Amniotic epithelial cell (primary cell): ENCODE results near the gene ZNF212.
A peak's percentile ranks its signal among the peaks of the same experiment; 100 is the strongest.

Experiments
- DNase-seq: peaks from one replicate; pipeline ENCODE4 v3.0.0-alpha.2; 2010; ENCODE audit warnings: low read depth

The ZNF212 gene

DNA sequence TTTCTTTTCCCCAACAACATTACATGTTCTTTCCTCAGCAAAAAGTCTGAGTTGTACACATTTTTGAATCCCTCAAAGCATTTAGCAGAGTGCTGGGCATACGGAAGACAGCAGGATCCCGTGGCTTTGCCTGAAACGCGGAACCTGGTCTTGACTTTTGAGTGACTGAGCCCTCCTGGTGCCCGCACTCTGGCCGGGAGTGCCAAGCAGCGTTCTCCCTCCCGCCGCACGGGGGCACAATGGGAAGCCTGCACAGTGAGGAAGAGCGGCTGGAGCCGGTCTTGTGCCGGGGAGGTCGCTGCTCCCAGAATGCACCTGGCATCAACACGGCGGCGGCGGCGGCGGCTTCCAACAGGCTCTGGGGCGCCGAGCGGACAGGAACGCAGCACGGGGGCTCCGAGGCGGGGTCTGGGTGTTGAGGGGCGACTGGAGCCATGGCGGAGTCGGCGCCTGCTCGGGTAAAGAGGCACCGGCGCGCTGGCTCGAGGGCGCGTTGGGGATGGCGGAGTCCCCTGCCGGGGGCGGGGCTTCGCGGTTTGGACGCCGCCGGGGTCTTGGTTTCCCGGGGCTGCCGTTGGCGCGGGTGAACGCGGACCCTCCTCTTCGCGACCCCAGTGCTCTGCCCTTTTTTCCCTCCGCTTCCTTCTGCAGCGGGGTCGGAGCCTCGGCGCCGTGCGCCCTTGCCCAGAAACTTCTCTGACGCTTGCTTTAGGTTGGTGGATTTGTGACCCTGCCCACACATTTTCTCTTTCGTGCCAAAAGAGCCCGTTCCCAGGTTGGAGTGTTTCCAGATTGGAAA is at the start of gene ZNF212:
ZNF212 (plus strand) TSS at position 307 of the 799 bp plus-strand sequence; CDS start at position 435, 128 bp downstream.
- DNase-seq: peak; percentile 78

GRCh38 chr7:149191851-149192250 is 47.6 kb upstream of the ZNF212 start:
- DNase-seq: no peak

DNA sequence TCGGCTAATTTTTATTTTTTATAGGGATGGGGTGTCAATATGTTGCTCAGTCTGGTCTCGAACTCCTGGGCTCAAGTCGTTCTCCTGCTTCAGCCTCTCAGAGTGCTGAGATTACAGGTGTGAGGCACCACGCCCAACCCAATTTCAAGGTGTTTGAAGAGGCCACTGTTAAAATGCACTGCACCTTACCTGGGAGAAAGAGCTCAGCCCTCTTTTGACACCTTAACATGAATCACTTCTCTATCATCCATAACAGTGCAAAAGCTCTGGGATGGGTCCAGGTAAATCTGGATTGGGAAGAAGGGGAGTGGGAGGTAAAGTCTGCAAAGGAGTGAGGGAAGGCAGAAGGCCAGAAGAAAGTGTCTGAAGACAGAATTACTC is 44.7 kb upstream of the ZNF212 start:
- DNase-seq: no peak

- DNase-seq: peak; percentile 84
Measured at GRCh38 chr7:149195180-149196150, 44.0 kb upstream of the ZNF212 start, which contains the start of gene ZNF282. ZNF282 (plus strand) TSS chr7:149195546; CDS start chr7:149195590, 44 bp downstream.

DNA sequence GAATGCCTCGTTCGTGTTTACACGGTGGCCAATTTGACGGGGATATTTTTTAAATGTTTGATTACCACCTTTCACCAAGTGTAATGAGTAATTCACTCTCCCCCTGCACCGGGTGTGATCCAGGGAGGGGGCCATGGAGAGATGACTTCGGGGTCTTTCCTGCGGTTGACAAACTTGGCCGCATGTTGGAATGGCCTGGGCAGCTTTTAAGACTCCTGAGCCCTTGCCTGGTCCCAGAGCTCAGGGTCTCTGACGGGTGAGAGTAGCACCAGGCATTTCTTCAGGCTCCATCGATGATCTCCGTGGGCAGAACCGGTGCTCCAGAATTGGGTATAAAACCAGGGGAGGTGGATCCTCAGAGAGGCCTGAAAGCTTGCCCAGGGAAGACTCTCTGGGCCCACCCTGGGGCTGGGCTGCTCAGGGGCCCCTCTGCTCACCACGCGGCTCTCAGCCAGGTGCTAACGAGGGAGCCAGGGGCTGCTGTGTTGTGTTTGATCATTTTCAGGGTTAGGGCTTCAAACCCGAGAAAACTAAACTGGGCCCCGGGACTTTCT is 43.2 kb upstream of the ZNF212 start:
- DNase-seq: no peak

DNA sequence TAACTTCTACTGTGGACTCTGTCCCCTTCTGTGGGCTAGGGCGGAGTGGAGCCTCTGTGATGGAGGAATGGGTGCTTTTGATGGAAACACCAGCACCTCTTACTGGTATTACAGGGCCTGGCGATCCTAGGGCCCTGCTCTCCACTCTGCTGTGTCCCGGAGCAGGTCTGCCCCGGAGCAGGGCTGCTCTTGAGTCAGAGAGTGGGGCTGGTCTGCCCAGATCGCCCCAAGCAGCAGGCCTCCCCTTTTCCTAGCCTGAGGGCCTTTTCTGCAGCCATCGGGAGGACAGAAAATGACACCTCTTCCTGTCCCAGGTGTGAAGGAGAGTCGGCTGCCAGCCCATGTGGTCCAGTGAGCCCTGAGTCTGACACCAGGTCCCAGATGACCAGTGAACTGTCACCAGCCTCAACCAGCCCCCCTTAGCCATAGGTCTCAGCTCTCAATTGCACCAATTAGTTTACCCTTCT is 42.7 kb upstream of the ZNF212 start:
- DNase-seq: peak; percentile 21

DNA sequence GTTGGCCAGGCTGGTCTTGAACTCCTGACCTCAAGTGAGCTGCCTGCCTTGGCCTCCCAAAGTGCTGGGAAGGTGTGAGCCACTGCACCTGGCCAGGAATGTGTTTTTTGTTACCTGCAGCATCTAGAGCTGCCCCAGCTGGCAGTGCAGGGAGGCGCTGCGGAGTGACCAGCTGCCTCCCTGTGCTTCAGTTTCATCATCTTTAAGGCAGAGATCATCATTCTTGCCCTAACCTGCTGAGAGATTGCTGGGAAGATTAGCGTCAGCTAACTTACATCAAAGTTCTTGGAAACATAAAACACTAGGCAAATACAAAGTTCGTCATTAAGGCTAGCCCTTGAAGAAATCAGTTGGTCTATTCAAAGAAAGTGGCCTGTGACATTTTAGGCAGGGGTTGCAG is 41.8 kb upstream of the ZNF212 start:
- no peak for DNase-seq

GRCh38 chr7:149198161-149198816 is 41.2 kb upstream of the ZNF212 start:
- DNase-seq: no peak

DNA sequence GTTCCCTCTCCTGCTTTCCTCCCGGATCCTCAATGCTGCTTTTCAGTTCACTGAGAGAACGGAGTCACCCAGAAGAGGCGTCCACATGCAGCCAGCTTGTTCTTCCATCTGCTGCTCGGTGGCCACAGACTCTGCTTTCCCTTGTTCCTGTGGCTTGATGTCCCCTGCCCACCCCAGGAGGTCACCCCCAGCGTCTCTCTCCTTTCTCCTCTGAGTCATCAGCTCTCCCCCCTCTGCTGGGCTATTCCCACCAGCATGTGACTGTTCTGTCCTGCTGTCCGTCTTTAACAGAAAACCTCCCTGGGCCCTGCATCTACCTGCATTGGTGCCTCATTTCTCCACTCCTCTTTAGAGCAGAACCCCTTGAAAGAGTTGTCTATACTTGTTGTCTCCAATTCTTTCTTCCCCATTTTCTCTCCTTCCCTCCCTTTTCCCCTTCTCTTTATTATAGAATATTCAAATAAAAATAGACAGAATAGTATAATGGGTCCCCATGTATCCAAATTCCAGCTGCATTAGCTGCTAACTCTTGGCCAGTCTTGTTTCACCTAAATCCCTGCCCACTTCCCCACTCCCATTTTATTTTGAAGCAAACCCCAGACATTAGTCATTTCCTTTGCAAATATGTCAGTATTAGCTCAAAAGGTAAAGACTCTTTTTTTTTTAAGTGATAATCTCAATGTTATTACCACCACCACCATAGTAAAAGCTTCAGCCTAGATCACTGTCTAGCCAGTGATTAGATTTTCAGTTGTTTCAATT is 40.0 kb upstream of the ZNF212 start:
- no peak for DNase-seq

DNA sequence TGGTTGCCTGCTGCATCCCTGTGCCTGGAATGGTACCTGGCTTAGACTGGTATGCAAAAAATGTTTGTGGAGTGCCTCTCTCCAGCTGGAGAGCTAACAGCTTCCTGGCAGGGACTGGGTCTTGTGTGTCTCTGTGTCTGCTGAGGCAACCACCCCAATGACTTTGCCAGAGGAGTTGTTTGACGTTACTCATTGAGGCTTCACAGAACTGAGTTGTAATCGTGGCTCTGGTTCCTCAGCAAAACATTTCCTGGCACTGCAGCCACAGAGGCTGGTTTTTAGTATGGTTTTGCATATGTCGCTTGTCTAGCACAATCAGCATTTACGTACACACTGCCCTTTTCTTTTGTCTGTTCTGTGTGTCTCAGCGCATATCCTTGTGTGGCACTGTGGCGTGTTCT is 36.6 kb upstream of the ZNF212 start:
- DNase-seq: peak; percentile 83

- no peak for DNase-seq
Measured at GRCh38 chr7:149205690-149206381, 33.6 kb upstream of the ZNF212 start.

- DNase-seq: no peak
Measured at GRCh38 chr7:149207324-149208035, 32.0 kb upstream of the ZNF212 start.

DNA sequence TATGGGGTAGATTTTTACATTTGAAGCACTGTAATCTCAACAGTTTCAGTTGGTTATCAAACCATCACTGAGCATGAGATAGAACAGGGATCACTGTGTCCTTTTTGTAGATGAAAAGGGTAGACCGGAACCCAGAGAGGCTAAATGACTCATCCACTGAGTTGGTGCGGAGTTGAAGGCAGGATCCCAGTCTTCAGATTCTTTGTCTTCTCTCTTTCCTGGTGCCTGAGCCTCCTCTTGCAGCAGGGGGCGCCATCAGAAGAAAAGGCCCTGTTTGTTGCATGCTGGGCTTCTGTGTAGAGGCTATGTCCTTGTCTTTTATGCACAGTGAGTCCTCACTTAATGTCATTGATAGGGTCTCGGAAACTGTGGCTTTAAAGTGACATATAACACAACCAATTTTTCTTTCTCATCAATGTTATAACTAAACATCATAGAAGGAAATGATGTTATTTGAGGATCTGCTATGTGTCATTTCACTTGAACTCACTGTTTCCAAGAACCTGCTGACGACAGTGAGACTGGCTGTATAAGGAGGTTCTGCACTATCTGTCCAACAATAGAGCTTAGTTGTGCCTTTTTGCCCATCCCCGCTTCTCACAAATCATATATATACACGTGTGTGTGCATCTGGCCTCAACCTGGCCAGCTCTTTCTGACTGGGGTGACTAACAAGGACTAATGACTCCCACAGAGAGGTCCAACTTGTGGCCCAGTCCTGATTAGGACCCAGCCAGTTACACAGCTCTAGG is 29.8 kb upstream of the ZNF212 start:
- DNase-seq: peak; percentile 85

GRCh38 chr7:149210551-149210950 is 28.9 kb upstream of the ZNF212 start:
- DNase-seq: no peak

DNA sequence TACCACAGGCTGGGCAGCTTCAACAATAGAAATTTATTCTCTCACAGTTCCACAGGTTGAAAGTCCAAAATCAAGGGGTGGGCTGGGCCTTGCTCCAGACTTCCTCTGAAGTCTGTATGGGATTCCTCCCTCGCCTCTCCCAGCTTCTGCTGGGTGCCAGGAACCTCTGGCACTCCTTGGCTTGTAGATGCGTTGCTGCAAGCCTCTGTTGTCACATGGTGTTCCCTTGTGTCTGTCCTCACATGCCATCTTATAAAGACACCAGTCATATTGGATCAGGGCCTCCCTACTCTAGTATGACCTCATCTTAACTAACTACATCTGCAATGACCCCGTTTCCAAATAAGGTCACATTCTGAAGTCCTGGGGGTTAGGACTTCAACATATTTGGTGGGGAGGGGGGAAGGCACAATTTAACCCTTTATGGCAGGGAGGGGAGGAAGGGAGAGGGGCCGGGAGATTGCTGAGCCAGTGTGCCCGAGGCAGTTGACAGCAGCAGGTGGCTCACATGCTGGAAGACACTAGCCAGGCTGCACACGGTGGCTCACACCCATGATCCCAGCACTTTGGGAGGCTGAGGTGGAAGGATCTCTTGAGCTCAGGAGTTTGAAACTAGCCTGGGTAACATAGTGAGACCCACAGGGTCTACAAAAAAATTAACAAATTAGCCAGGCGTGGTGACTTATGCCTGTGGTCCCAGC is 25.3 kb upstream of the ZNF212 start:
- no peak for DNase-seq

- DNase-seq: no peak
Measured at GRCh38 chr7:149216402-149216801, 23.0 kb upstream of the ZNF212 start.

GRCh38 chr7:149217570-149217969 is 21.9 kb upstream of the ZNF212 start:
- no peak for DNase-seq
